ENCODE data around the gene WNT11. TPM values are rescaled to one million over a fixed set of nuclear protein-coding genes. Genes with fewer than 3 reads are reported as not detected.

Gene WNT11
- total and polyA plus RNA-seq, 2 donors from 2014 or later: 0.80 to 2.2 TPM

GRCh38 chr11:76232026-76232665 lies 25.8 kb upstream of the WNT11 start:
- DNase-seq: peak in 4 of 5 donors; percentile 51 to 81 (median 68)

GRCh38 chr11:76231121-76231738 lies 24.9 kb upstream of the WNT11 start:
- intact Hi-C loops (cut with DNase I): no loop called here
- DNase-seq (peak in 1 of 5 donors; percentile 11), FAIRE-seq (no peak)
- Histone ChIP-seq H3K36me3 (ENCODE audit: control insufficient read depth in 2 of 3, insufficient read depth in 3 of 3, low read length in 3 of 3) (no peaks in the 10 kb centered on the region), H3K9ac (ENCODE audit: low read length in 3 of 3) (no peak overlapping the region), H3K27ac (ENCODE audit: low read depth in 2 of 2, low read length in 2 of 2) (no peak overlapping the region), H3K9me3 (ENCODE audit: control insufficient read depth in 2 of 3, insufficient read depth in 1 of 3, low read length in 3 of 3) (no peaks in the 10 kb centered on the region), H3K4me1 (ENCODE audit: control insufficient read depth in 2 of 3, insufficient read depth in 2 of 3, low read depth in 1 of 3, low read length in 3 of 3) (peaks cover 0 to 8% (median 0%) of the 10 kb centered on the region in 3 donors), H3K27me3 (ENCODE audit: control insufficient read depth, insufficient read depth, low read length) (no peaks in the 10 kb centered on the region), H3K4me3 (ENCODE audit: low read length in 3 of 3) (no peak overlapping the region)
- no peak for TF ChIP-seq CTCF (IDR thresholded peaks at IDR 0.05; ENCODE audit: borderline replicate concordance, extremely low read depth, insufficient read depth)

More at GRCh38 chr11:76232026-76232665, 25.8 kb upstream of the WNT11 start:
- Histone ChIP-seq H3K9ac (ENCODE audit: low read length in 3 of 3) (no peak overlapping the region), H3K27me3 (ENCODE audit: control insufficient read depth, insufficient read depth, low read length) (no peaks in the 10 kb centered on the region), H3K27ac (ENCODE audit: low read depth in 2 of 2, low read length in 2 of 2) (no peak overlapping the region), H3K4me3 (ENCODE audit: low read length in 3 of 3) (no peak overlapping the region), H3K4me1 (ENCODE audit: control insufficient read depth in 2 of 3, insufficient read depth in 2 of 3, low read depth in 1 of 3, low read length in 3 of 3) (peaks cover 0 to 8% (median 0%) of the 10 kb centered on the region in 3 donors), H3K36me3 (ENCODE audit: control insufficient read depth in 2 of 3, insufficient read depth in 3 of 3, low read length in 3 of 3) (no peaks in the 10 kb centered on the region), H3K9me3 (ENCODE audit: control insufficient read depth in 2 of 3, insufficient read depth in 1 of 3, low read length in 3 of 3) (no peaks in the 10 kb centered on the region)
- intact Hi-C loops (cut with DNase I): no loop called here
- TF ChIP-seq CTCF (IDR thresholded peaks at IDR 0.05; ENCODE audit: borderline replicate concordance, extremely low read depth, insufficient read depth): no peak
- no peak for FAIRE-seq

- Histone ChIP-seq H3K4me3 (ENCODE audit: low read length in 3 of 3) (no peak overlapping the region), H3K27ac (ENCODE audit: low read depth in 2 of 2, low read length in 2 of 2) (no peak overlapping the region), H3K36me3 (ENCODE audit: control insufficient read depth in 2 of 3, insufficient read depth in 3 of 3, low read length in 3 of 3) (no peaks in the 10 kb centered on the region), H3K4me1 (ENCODE audit: control insufficient read depth in 2 of 3, insufficient read depth in 2 of 3, low read depth in 1 of 3, low read length in 3 of 3) (peaks cover 0 to 8% (median 0%) of the 10 kb centered on the region in 3 donors), H3K9me3 (ENCODE audit: control insufficient read depth in 2 of 3, insufficient read depth in 1 of 3, low read length in 3 of 3) (no peaks in the 10 kb centered on the region), H3K9ac (ENCODE audit: low read length in 3 of 3) (no peak overlapping the region), H3K27me3 (ENCODE audit: control insufficient read depth, insufficient read depth, low read length) (no peaks in the 10 kb centered on the region)
- intact Hi-C loops (cut with DNase I): no loop called here
- FAIRE-seq (no peak), DNase-seq (peak in 1 of 5 donors; percentile 45)
- TF ChIP-seq CTCF (IDR thresholded peaks at IDR 0.05; ENCODE audit: borderline replicate concordance, extremely low read depth, insufficient read depth): no peak
Observed at GRCh38 chr11:76230392-76230791, 24.1 kb upstream of the WNT11 start.
